GM18508 (cell line): Measurements from ENCODE around the gene TAGLN.
"Not testable (repeated sequence)": the region's sequence is repeated elsewhere in the genome, so short reads cannot be mapped to it uniquely, and the experiment has no call there.

Experiments
- ATAC-seq: cut with Tn5 transposase; IDR thresholded peaks from one replicate; pipeline ENCODE4 v1.9.1; 2021; ENCODE audit warnings: moderate number of reproducible peaks; ENCODE audit not compliant: insufficient read depth, unreplicated experiment

TAGLN gene

GRCh38 chr11:117195258-117195657 is 3.9 kb upstream of the TAGLN start:
- no peak for ATAC-seq

GRCh38 chr11:117195761-117196160 is 3.4 kb upstream of the TAGLN start:
- no peak for ATAC-seq

DNA sequence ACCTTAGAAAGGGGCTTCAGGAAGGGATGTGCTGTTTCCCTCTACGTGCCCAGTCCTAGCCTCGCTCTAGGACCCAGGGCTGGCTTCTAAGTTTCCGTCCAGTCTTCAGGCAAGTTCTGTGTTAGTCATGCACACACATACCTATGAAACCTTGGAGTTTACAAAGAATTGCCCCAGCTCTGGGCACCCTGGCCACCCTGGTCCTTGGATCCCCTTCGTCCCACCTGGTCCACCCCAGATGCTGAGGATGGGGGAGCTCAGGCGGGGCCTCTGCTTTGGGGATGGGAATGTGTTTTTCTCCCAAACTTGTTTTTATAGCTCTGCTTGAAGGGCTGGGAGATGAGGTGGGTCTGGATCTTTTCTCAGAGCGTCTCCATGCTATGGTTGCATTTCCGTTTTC is 2.2 kb upstream of the TAGLN start:
- ATAC-seq: no peak

GRCh38 chr11:117197516-117198456 is 1.4 kb upstream of the TAGLN start:
- ATAC-seq: no peak

DNA sequence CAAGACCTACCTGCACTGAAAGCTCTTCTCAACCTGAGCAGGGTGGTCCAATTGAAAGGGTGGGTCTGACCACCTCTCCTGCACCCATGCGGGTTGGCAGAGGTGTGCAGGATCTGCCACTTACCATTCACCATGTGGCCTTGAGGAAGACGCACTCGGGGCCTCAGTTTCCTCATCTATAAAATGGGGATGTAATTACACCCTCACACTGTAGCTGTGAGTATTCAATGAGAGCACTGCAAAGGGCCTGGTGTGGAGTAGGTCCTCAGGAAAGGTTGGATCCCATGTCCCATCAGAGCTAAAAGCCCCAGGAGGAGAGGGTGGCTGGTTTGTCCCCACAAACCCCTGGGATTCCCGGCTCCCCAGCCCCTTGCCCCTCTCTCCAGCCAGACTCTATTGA is 557 bp upstream of the TAGLN start:
- no peak for ATAC-seq

DNA sequence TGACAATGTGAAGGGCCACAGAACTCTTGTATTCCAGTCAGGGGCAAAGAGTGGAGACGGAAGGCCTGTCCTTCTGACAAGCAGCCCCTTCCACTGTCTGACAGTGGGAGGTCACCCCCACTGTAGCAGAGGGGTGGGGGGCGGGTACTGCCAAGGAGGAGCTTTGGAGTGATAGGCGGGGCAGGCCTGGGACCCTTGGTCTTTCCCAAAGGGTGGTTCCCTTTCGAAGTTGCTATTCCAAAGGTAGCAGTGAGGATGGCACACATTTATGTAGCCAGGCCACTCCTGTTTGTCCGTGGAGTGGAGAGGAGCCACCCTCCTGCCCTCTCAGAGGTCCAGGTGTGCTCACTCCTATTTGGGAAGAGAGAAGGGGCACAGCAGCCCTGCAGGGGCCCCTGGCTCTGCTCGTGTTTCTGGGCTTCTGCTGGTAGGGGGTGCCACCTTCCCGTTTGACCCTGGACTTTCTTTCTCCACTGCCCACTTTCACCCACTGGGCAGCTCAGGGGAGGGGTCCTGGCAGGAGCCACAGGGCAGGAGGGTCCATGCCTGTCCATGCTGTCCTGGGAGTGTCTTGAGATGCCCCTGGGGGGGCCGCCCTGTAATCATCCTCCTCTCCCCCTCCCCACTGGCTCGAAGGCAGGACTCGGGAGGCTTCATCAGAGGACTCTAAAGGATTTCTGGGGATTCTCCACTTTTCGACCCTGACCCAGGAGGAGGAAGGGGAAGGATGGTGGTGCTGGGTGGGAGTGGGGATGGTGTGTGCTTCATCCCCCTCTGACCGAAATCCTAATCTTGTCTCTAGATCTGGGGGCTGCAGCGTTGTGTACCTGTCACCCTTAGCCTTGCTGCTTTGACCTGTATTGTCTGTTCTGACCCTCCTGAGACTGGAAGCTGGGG is 994 bp downstream of the TAGLN start:
- no peak for ATAC-seq

DNA sequence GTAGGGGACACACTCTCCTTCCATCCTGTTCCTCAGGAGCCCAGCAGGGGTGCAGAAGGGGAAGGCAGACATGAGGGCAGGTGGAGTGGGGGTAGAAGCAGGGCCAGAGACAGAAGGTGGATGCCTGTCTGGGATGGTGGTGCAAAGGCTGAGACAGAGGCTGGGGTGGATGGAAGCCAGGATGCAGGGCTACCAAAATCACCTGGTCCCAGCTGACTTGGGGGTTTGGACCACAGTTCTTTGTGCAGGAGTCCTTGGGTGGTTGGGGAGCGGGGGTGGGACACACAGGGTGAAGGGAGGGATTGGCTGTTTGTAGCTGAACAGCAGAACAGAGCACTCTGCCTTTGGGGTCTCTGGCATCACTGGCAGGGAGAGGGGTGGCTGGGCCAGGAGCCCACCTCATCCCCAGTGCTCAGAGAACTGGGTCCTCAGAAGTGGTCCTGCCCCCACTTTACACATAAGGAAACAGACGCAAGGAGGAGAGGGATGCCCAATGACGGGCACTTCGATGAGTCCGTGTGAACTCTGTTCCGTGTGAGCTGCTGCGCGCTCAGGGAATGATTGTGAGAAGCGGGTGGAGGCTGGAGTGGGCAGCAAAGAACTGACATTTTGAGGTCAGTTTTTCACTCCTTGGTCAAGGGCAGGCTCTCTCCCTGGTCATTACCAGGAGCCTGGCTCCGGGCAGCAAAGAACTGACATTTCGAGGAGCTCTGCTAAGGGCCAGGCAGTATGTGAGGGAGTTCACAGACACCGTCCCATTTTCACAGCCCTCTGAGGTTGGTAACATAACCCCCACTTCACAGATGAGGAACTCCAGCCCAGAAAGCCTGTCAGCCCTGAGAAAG is 1.9 kb downstream of the TAGLN start:
- no peak for ATAC-seq

DNA sequence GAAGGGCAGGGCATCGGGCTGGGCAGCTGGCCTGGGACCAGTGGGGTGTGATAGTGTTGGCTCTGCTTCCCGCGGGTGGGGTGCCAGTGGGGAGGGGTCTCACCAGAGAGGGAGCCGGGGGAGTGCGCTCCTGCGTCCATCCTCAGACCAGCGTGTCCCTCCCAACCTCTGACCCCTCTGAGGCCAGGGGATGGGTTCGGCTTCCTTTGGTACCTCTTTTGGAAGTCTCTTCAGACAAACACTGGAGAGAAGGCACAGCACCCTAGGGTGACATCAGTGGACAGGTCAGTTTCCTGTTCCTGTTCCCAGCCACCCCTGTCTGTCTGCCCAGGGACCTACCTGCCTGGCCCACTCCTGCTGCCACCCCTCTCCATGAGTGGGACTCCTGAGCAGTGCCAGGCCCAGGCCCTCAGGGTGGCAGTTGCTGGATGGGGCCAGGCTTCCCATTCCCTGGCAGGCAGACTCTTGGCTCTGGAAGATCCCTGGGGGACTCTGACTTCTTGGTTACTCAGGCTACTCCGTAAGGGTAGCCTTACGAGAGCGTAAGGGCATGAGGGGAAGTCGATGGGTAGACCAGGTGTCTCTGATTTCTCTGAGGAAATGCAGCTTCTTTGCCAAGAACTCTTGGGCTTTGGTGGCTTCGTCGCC is 2.6 kb downstream of the TAGLN start:
- no peak for ATAC-seq

- ATAC-seq: no peak
Observed at GRCh38 chr11:117202386-117203068, 3.4 kb downstream of the TAGLN start.

GRCh38 chr11:117203069-117203407 is 3.9 kb downstream of the TAGLN start:
- no peak for ATAC-seq

GRCh38 chr11:117204283-117205080 is 5.3 kb downstream of the TAGLN start:
- no peak for ATAC-seq

GRCh38 chr11:117205211-117205818 is 6.1 kb downstream of the TAGLN start:
- no peak for ATAC-seq

- not testable (repeated sequence) for ATAC-seq
Observed at GRCh38 chr11:117206111-117206510, 6.9 kb downstream of the TAGLN start.

DNA sequence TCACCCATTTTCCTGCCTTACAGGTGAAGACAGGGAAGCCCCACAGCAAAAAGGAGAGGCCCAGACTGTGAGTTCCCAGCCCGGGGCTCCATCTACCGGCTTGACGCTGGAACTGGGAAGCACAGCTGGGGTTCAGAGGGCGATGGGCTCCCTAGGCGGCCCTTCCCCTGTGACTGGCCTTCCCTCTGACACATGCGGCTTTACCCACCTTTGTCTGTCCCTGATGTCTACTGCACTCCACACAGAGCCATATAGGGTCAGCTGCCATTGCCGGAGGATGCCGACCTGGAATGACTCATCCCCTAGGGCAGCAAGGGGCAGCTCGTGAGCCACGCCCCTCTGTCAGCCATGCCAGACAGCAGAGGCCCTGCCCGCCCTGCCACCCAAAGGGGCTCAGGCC is 7.7 kb downstream of the TAGLN start:
- not testable (repeated sequence) for ATAC-seq

GRCh38 chr11:117207481-117207880 is 8.3 kb downstream of the TAGLN start:
- ATAC-seq: not testable (repeated sequence)

DNA sequence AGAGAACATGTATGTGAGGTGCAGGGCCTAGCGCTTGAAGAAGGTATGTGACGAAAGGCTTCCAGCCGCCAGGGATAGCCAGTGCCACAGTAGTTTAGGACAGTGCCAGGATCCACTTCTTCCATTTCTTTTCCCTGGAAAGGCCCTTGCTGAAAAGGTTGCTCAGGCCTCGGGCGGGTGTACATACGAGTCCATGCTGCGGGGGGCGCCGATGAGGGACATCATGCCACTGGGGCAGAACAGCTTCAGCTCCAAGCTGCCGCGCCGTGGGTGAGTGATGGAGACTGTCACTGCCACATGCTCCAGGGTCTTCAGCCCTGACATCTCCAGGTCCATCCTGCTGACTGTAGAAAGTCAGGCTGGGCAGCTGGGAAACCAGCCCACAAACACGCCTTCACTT is 9.5 kb downstream of the TAGLN start:
- not testable (repeated sequence) for ATAC-seq

DNA sequence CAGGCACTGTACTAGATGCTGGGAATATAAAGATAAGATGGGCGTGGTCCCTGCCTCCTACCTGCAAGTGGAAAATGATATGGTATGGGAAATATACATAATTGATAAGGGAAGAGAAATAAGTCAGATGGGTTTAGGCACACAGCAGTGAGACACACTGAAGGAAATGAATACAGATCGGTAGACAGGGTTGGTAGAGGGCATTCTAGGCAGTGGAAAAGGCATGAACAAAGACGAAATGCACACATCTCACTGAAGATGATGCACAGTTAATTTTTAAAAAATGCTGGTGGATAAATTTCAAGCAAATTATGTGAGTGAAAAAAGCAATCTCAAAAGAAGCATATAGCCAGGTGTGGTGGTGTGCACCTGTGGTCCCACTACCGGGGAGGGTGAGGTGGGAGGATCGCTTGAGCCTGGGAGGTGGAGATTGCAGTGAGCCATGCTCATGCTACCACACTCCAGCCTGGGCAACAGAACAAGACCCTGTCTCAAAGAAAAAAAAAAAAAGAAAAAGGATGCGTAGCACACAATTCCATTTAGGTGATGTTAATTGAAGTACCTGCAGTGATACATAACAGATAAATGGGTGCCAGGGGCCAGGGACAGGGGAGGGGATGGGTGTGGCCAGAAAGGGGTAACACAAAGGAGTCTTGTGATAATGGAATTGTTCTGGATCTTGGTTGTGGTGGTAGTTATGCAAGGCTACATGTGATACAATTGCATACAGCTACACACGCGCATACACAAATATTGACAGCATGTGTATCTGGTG is 10.4 kb downstream of the TAGLN start:
- not testable (repeated sequence) for ATAC-seq
